ENCODE results near the gene TNNT1.
"Not testable (repeated sequence)": the region's sequence is repeated elsewhere in the genome, so short reads cannot be mapped to it uniquely, and the experiment has no call there.

The TNNT1 gene, protein sequence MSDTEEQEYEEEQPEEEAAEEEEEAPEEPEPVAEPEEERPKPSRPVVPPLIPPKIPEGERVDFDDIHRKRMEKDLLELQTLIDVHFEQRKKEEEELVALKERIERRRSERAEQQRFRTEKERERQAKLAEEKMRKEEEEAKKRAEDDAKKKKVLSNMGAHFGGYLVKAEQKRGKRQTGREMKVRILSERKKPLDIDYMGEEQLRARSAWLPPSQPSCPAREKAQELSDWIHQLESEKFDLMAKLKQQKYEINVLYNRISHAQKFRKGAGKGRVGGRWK

DNA sequence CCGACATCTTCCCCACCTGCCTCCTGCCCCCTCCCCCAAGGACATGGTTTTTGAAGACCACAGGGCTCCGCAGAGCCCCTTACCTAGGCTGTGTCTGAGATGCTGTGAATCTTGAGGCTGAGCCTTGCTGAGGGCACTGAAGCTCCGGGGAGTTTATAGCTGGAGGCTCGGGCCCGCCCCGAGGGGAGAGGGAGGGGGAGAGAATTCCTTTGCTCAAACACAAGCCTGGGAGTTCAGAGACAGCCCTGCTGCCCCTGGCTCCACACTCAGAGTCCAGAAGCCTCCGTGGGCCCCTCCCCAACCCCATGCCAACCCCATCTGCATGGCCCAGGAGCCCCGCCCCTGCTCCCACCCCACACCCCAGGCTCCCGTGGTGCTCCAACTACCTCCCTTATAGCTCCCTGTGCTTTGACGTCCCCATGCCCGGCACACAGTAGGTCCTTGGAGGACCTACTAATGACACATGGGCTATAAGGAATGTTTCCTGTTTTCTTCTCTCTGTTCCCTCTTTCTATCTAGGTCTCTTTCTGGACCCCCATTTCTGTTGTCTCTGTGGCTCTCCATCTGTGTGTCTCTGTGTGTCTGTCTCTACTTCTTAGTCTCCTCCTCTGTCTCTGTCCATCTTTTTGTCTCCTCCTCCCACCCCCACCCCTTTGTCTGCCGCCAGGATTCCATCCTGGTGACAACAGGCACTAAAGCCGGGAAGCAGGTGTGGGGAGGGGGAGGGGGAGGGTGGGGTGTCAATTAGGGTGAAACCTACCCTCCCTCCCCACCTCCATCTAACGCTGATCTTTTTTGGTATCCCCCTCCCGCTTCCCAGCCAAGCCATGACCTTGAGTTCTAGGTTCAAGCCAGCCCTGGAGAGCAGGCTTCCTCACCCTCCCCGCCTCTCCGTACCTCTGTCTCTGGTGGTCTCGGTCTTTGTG, at the start of gene TNNT1:
Gene TNNT1, minus strand, starts transcription at position 129 of the 926 bp plus-strand sequence. CDS start 2,049 bp downstream, outside the sequence.
- DNase-seq, result no peak

DNA sequence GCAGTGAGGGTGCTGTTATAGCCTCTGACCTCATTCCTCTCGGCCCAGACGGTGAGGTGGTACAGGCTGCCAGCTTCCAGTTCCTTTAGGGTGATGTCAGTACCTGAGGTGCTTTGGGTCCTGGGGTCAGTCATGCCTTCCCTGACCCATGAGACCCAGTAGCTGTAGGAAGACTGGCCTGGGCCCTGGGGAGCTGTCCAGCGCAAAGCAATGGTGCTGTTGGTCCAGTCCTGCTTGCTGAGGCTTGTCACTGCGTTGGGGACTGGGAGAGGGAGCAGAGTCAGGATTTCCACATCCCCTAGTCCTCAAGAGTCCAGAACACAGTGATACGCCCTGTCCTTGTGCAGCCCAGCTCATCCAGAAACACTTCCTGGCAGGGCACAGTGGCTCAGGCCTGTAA, 49.6 kb upstream of the TNNT1 start:
- DNase-seq, result no peak

DNA sequence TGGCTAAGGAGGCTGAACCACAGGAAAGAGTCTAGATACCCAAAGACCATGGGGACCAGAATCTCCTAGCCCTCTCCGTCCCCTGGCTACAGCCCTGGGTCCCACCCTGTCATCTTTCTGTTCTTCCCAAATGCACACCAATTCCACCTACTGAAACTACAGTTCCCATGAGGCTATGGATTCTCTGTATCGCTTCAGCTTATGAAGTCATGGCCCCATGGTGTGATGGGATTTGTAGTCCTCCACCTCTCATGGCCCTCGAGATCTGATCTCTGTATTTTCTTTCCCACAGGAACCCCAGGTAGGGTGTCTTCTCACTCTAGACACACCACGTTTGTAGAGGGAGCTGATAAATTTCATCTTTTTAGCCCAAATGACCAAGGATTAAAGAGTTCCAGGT, 48.5 kb upstream of the TNNT1 start:
- DNase-seq, result no peak

DNA sequence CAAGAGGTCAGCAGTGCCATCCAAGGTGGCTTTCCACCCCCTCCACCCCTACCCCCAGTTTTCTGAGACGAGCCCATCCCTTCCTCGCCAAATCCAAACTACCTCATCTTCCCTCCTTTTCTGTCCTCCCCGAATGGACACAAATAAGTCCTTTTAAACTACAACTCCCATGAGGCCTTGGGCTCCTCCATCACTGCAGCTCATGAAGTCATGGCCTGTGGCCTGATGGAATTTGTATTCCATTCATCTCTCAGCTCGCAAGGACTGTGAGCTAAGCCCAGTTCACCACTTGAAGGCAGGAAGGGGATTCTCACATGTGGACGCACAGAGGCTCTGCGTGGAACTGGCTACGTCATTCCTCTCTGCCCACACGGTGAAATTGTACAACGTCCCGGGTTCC, 47.8 kb upstream of the TNNT1 start:
- DNase-seq, result no peak

DNA sequence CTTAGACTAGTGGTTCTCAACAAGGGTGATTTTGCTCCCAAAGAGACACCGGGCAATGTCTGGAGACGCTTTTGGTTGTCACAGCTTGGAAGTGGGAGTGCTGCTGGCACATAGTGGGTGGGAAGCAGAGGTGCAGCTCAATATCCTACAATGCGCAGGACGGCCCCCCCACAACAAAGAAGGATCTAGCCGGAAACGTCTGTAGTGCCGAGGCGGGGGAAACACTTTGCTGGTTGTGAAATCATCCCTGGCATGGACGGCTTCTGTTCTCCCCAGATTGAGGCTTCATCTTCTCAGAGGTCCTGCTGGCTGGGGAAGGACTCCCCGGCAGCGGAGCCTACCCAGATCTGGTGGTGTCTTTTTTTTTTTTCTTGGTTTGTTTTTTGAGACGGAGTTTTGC, 44.5 kb upstream of the TNNT1 start:
- DNase-seq, result no peak

DNA sequence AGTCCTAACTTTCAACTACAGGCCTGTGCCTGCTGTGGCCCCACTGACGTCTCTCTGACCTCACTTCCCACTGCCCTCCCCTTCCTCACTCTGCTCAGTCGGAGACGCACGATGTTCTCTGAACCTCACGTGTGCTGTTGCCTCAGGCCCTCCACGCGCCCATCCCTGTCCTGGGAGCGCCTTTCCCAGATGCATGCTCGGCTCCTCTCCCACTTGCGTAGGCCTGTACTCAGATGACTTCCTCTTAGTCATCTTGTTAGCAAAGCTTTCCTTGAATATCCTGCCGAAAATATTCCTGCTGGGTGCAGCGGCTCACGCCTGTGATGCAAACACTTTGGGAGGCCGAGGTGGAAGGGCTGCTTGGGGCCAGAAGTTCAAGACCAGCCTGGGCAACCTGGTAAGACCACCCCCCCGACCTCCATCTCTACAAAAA, 40.4 kb upstream of the TNNT1 start:
- DNase-seq, result no peak

DNA sequence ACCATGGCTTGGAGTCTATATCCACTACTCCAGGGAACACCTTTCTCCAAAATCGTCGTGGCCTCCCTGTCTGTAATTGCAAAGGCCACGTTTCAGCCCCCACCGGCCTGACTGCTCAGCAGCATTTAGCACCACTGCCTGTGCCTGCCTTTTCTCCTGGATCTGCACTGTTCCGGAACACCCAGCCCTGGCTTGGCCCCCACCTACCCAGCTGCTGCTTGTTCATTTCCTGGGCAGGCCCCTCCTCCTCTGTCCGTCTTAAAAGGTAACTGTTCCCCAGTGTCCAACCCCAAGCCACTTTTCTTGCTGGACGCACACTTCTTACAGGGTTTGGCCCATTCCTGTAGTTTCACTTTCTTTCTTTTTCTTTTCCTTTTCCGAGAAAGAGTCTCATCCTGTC, 39.6 kb upstream of the TNNT1 start:
- DNase-seq, result no peak

DNA sequence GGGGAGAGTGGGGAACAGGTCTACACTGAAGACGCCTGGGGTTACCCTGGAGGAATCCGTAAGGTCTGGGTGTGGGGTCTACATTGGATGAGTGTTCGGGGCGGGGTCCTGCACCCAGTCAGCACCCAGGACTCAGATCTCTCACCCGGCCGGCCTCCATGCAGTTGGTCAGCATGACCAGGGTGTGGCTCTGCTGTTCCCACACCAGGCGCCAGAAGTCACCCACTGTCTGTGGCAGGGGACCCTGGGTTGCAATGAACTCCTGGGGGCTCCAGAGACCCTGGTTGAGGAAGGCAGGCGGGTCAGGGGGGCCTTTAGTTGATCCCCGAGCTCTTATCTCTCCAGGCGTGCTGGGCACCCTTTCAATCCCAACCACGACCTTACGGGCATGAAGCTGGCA, 37.1 kb upstream of the TNNT1 start:
- DNase-seq, result no peak

DNA sequence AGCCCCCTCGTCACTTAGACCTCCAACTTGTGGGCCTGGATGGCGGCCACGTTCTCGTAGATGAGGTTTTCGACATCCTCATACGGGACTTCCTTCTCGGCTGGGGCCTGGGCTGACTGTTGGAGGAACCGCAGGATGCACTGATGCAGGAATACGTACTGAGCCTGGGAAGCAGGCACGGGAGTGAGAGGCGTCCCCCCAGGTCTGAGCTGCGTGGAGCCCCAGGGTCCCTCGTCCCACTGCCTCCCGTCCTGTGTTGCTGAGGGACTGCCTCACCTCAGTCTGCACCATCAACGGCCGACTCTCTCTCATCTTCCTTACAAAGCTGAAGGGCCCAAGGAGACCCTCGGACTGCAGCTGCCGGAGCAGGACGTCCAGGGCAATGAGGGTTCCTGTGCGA, 32.7 kb upstream of the TNNT1 start:
- no peak for DNase-seq

DNA sequence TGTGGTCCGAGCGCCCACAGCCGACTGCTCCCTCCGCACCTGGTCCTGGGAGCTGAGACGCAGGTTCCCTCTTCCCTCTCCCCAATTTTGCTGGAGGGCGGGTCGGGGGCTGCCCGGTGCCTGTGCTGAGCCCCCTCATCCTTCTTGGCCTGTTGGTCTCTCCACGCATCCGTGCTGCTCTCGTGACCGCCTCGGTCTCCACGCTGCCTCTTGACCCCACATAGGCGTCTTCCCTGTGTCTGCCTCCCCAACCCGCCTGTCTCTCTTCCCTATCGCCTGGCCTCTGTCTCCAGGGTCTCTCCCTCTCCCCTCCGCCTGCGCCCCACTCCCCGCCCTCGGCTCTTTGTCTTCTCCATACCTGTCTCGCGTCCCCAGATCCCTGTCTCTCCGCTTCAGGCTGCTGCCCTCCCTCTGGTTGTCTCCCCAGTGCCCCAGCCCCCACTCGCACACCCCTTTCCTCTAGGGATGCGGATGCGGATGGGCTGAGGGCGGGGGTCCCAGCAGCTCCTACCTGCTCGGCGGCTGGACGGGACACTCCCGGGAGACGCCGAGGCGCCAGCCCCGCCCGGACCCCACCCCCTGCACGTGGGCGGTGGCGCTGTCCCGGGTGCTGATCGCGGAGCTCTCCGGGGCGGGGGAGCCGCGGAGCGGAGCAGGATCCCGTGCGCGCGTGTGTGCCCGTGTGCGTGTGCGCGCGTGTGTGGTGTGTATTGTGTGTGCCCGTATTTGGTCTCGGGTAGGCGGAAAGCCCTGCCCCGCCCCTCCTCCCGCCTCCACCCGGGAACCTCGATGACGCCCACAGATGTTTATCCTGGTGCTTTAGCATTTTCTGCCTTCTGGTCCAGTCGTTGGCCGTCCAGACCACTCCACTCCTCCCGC, 30.8 kb upstream of the TNNT1 start, which contains the start of gene SYT5:
Gene SYT5, minus strand, starts transcription at position 684 of the 879 bp plus-strand sequence. CDS start 1,248 bp downstream, outside the sequence.
- no peak for DNase-seq

DNA sequence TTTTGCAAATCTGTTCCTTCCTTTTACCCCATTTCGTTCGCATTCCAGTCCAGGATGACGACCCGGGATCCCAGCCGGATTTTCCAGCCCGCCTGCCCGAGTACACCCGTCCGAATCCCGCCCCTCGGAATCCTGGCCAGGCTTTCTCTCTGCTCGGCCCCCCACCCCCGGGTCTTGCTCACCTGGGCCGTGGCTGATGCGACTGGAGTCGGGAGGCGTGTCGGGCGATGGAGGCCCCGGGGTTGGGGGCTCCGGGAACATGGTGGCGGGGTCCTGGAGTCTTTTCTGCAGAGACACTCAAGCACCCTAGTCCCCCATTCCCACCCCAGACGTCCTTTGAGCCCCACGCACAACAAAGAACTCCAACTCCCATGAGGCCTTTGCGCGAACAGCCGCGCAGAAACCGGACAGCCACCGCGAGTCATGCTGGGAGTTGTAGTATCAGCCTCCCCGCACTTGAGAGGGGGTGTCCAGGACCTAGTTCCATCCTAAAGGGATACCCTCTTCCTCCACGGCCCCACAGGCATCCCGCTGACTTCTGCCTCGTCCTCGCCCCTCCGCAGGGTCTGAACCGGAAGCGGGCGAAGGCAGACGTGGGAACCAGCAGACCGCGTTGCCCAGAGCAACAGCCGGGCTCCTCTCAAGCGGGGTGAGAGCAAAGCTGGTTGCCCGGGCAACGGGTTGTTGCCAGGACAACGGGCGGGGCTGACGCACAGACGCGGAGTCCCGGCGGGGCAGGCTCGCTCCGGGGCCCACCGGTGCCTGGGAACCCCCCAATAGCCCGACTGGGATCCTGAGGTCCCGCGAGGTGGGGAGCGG, 30.0 kb upstream of the TNNT1 start:
- DNase-seq, result peak; percentile 54

DNA sequence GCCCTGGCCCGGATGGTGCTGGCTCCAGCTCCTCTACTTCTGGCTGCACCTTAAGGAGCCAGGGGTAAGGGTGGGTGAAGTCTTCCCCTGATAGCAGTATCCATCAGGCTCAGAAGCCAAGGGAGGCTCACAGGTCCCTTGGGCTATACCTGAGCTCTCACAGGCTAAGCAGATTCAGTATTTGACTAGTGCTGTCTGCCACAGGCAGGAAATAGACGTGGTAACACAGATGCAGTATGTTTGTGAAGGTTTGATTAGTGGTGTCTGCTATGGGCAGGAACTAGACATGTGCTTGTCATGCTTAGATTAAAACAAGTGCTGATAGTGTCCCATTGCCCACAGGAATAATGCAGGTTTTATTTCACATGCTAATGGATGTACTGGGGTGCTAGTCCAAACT, 27.1 kb upstream of the TNNT1 start:
- DNase-seq, result no peak

DNA sequence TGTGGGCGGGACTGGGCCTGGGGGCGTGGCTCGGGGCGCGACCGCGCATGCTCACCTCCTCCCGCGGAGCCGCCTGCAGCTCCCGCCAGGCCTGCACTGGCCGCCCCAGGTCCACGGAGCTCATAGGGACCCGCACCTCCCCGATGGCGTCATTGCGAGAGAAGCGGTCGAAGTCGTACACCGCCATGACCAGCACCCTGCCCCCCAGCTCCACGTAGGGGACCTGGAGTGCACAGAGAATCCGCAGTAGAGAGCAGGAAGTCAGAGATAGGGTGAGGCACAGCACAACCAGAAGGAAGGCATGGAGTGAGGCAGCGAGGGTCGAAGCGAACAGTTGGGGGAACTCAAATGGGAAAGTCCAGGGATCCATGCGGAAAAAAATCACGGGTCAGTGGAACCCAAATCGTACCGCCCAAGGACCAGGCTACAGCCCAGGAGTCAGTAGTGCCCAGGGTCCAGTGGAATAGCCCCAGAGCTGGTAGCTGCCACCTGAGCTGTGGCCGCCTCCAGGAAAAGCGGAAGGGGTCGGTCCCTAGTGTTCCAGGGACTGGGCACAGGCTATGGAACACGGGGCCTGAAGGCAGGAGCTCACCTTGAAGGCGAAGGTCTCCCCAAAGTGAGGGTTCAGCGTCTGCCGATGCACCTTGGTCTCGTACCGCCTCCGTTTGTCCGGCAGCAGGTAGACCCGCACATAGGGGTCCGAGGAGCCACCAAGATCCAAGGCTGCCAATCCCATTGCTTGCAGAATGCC, 26.3 kb upstream of the TNNT1 start:
- DNase-seq, result no peak

DNA sequence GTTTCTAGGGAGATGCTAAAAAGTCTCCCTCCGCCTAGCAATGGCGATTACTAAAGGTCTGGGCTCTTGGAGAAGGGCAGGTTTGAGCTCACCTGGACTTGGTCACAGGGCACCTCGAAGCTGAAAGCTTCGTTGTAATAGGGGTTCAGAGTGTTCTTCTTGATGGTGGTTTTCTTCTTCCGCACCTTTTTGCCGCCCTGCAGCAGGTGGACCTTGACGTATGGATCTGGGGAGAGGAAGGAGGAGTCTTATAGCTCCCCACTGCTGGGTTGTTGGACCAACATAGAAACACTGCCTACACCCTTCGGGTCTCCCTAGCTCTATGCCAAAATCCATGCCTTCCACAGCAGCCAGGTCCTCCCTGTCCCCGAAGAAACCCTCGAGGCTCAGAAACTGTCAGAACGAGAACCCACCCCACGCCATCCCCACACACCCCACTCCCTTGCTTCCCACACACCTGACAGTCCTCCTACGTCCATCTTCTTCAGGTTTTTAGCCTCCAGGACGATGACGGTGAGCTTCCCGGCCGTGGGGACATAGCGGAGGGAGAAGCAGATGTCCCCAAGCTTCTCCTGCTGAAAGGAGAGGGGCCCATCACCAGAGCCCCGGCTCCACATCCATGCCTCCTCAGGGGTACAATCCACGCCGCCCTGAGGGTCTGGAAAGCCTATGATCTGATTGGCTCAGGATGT, 25.6 kb upstream of the TNNT1 start:
- DNase-seq, result no peak

DNA sequence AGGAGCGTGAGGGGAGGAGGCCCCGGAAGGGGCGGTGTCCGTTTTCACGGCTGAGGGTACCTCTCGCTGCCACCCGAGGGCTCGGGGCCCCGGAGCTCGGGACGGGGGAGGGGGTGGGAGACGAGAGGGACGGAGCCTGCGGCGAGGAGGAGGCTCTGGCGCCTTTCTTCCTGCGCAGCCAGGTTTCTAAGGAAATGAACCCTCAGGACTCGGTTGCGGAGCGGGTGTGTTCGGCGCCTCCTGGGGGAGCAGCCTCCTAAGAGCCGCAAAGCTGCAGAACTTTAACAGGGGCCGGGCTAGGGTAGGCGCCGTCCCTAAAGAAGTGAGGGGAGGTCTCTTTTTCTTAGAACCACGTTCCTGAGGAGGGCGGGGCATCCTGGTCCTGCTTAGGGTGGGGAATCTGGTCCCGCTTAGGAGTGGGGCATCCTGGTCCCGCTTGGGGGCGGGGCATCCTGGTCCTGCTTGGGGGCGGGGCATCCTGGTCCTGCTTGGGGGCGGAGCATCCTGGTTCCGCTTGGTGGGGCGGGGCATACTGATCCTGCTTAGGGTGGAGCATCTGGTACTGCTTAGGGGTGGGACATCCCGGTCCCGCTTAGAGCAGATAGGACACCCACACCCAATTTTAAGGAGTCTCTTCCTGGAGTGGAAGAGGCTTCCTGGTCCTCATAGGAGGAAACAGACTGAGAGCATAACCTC, 24.9 kb upstream of the TNNT1 start:
- DNase-seq, result no peak

DNA sequence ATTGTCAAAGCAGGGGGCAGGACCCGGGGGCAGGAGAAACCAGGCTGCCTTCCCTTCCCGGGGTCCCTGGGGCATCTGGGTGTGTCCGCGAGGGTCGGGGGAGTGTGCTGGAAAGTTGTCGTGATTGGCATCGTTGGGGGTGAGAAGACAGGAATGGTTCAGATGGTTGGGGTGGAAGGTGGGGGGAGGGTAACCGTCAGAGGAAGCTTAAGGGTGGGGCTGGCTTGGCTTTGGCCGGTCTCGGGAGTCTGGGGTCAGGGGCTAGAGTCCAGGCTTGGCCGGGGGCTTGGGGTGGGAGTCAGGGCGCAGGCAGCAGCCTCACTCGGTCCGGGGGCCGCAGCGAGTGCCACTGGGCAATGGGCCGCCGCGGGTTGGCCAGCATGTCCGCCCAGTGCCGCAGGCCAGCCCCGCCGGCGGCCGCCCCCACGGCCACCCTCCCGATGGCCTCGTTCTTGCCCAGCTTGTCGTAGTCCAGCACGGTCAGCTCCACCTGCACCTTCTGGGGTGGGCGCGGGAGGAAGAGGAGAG, 24.2 kb upstream of the TNNT1 start:
- DNase-seq, result no peak

DNA sequence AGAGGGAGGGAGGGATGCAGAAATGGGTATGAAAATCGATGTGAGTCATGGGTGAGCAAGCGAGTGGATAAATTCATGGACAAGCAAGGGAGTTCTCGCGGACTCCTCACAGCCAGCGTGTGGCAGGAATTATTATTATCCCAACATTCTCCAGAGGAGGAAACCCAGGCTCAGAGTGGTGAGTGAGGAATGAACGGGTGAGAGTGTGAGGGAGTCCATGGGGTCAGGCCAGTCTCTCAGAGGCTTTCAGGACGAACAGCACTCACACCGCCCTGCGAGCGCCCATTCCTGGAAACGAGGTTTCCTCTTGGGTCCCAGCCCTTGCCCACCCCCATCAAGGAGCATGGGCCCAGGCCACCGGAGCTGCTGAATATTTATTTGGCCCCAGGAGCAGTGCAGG, 23.7 kb upstream of the TNNT1 start:
- no peak for DNase-seq

DNA sequence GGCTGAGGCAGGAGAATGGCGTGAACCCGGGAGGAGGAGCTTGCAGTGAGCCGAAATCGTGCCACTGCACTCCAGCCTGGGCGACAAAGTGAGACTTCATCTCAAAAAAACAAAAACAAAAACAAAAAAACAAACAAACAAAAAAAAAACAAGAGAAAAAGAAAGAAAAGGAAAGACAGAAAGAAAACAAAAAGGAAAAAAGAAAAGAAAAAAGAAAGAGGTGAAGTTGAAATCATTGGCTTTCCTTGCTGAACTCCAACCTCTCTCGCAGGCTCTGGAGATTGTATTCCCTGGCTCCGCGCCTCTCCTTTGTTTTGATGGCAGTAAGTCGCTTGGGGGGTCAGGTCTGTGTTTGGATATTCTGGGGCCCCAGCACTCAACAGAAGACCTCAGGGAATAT, 23.3 kb upstream of the TNNT1 start:
- DNase-seq, result not testable (repeated sequence)

DNA sequence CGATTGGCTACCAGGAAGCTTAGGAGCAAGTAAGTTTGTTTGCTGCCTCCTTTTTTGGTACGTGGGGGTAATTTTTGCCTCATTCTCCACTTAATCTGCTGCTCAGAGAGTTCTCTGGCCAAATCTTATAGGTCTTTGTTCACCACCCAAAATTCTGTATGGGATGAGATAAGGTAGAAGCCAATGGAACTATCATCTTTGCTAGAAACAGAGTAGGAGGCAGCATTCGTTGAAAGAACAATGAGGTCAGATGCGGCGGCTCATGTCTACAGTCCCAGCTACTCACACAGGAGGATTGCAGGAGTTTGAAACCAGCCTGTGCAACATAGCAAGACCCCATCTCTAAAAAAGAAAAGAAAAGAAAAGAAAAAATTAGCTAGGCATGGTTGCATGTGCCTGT, 22.4 kb upstream of the TNNT1 start:
- DNase-seq, result no peak

DNA sequence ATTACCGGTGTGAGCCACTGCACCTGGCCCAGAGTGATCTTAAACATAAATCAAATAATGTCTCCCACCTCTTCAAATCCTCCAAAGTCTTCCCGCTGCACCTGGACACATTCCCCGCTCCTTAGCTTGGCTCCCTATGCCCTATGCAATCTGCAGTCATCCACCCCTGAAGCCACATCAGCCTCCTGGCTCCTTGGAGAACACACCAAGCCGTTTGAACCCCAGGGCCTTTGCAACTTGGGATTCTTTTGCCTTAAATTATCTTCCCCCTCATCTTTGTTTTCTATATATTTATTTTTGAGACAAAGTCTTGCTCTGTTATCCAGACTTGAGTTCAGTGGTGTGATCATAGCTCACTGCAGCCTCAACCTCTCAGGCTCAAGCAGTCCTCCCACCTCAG, 20.1 kb upstream of the TNNT1 start:
- DNase-seq, result no peak

Data from NCI-H2107 (cell line).